ENCODE results near the gene ZNF710.
"Not testable (repeated sequence)": the region's sequence is repeated elsewhere in the genome, so short reads cannot be mapped to it uniquely, and the experiment has no call there.

ZNF710 gene

DNA sequence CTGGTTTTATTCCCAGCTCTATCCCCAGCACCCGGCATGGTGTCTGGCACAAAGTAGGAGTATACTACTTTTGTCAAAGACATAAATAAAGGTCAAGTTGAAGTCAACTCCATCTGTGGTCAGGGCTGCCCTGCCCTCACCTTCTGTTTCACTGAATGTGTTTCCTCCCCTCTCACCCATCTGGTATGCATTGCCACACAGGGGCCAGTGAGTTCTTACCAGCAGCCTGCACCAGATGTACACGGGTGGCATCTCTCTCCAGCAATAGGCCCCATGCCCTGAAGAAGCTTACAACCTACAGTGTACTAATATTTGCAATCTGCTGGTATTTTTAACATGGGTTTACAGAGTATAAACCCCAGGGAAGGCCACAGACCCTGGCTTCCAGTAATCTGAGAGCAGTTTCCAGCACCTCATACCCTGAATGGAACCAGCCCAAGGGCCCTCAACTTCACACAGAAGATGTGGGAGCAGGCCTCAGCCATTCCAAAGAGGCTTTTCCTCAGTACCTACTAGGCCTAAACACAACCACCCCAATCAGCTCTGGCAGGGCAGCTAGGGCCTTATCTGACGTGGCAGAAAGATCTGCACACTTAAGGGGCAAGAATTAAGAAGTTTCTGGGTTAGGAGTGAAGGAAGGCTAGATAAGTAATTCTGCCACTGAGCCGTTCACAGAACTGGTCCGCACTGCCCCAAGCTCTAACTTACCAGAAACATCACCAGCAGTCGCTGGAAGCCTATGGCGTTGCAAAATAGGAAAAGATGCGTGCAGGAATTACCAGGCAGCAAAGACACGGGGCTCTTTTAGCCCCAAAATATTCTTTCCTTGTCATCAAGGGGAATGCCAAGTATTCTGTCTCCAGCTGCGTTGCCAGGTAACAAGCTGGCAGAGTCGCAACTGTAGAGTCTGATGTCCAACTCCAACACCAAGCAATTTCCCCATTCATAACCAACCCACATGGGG, 99.0 kb downstream of the ZNF710 start:
- in situ Hi-C loops (cut with MboI; ENCODE audit: low sequenced_read_pairs) = loop anchor here (25.0 kb wide), 2 partner anchors 213 to 338 kb away; partner anchors contain the start of genes AP3S2 and MESP1

- in situ Hi-C loops (cut with MboI; ENCODE audit: low sequenced_read_pairs) = no loop called here
Observed at GRCh38 chr15:90101130-90101968, 100.2 kb downstream of the ZNF710 start.

DNA sequence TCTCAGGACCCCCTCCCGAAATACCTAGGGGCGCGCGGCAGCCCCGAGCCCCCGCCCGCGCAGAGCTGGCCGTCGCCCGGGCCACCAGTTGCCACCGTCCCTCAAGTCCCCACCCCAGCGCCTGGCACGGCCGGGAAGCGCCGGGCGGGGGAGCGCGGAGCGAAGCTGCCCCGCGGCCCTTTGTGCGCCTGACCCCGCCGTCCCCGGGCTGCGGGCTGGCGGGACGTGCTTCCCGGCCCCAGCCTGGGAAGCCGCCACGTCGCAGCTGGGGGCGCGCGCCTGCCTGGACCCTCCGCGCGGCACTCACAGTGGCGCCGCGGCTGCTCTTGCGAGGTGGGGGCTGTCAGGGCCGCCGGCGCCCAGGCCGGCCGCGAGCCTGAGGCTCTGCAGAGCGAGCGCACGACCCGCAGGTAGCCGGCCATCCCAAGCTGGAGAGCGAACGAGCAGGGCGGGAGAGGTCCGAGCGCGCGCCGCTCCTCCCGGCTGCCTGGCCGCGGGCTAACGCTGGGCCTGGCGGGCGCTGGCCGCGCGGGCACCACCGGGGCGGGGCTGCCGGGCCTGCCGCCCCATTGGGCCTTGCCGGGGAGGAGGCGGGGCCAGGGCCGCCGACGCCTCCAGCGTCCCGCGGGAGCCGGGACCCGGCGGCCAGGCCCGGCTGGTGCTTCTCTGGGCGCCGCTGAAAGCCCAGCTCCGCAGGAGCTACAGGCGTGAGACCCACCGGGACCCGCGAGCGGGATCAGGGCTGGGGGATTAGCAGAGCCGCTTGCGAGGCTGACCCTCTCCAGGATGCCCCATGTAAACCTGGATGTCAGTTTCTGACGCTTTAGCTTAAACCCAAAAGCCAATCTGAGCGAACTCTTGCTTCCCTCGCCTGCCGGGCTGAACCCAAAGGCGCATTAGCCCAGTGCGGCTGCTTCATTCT, 101.1 kb downstream of the ZNF710 start, which contains the start of gene IDH2:
IDH2 (minus strand) TSS at position 500 of the 922 bp plus-strand sequence; CDS start at position 422, 78 bp downstream.
- in situ Hi-C loops (cut with MboI; ENCODE audit: low sequenced_read_pairs) = no loop called here

DNA sequence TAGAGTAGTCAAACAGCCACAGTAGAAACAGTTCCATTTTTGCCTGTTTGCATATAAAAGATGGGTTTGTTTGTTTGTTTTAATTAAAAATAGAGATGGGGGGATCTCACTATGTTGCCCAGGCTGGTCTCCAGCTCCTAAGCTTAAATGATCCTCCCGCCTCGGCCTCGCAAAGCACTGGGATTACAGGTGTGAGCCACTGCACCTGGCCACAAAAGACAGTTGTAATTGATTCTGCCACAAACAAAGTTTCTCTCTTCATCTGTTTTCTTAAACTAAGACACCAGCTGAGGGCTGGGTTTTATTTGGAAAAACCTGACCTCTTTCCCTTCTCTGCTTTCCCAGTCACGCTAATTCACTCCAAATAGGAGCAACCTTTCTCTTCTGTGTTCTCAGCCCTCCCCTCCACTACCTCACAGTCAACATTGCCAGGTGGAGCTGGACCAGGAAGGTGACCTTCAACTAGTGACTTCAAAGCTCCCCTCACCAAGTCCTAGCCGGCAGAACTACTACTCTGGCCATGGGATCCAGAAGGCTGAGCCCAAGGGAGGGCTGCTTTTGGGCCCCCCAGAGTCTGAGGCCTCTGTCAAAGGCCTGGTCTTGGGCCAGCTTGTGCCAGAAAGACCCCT, 102.7 kb downstream of the ZNF710 start:
- in situ Hi-C loops (cut with MboI; ENCODE audit: low sequenced_read_pairs) = no loop called here

GRCh38 chr15:90104551-90104950, 103.4 kb downstream of the ZNF710 start:
- in situ Hi-C loops (cut with MboI; ENCODE audit: low sequenced_read_pairs) = no loop called here

DNA sequence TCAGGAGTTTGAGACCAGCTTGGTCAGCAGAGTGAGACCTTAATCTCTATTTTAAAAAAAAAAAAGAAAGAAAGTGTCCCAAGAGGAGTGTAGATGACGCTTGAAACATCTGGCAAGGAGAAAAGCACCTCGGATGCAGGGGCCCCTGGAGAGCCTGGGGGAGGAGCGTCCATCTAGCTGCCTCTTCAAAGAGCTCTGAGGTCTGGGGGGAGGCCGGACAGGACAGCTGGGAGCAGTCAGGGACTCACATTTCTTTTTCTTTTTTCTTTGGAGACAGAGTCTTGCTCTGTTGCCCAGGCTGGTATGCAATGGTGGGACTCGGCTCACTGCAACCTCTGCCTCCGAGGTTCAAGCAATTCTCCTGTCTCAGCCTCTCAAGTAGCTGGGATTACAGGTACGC, 104.4 kb downstream of the ZNF710 start:
- in situ Hi-C loops (cut with MboI; ENCODE audit: low sequenced_read_pairs) = no loop called here

DNA sequence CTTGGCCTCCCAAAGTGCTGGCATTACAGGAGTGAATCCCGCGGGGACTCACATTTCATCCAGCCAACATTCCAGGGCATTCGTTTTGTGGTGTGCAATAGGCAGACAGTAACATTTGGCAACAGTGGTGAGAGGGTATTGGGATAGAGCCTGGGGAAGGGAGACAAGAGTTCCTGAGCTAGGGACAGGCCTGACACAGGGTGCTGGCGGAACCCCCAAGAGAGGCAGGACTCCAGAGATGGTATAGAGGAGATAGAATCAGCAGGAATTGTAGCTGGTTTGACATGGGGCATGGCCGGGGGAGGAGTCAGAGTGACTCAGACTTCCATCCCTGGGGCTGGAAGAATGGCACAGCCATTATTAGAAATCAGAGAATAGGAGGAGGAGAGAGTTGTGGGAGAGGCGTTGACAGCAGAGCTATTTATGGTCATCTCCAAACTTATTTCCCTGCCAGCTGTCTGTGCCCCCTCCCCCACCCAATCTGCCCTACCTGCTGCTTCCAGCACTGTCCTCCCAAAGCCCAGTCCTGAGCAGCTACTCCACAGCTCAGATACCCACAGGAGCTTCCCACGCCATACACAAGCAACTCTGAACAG, 105.5 kb downstream of the ZNF710 start:
- in situ Hi-C loops (cut with MboI; ENCODE audit: low sequenced_read_pairs) = no loop called here

DNA sequence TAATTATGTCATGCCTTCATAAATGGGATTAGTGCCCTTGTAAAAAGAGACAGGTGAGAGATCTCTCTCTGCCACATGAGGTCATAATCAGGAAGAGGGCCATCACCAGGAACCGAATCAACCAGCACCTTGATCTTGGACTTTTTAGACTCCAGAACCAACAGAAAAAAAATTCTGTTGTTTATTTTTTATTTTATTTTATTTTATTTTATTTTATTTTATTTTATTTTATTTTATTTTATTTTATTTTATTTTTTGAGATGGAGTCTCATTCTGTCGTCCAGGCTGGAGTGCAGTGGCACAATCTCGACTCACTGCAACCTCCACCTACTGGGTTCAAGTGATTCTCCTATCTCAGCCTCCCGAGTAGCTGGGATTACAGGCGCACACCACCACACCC, 106.9 kb downstream of the ZNF710 start:
- in situ Hi-C loops (cut with MboI; ENCODE audit: low sequenced_read_pairs) = not testable (repeated sequence)

DNA sequence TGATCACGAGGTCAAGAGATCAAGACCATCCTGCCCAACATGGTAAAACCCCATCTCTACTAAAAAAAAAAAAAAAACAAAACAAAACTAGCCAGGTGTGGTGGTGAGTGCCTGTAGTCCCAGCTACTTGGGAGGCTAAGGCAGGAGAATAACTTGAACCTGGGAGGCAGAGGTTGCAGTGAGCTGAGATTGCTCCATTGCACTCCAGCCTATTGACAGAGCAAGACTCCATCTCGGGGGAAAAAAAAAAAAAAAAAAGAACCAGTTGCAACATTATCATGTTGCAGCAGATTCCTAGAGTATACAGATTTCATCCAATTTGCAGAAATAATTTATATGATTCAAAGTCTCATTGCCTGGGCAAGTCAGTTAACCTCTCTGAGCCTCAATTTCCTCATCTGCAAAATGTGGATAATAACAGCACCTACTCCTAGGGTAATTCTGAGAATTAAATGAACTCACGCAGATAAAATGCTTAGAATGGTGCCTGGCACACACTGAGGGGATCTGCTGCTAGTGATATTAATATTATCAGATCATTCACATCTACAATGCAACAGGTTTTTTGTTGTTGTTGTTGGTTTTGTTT, 108.1 kb downstream of the ZNF710 start:
- in situ Hi-C loops (cut with MboI; ENCODE audit: low sequenced_read_pairs) = not testable (repeated sequence)

DNA sequence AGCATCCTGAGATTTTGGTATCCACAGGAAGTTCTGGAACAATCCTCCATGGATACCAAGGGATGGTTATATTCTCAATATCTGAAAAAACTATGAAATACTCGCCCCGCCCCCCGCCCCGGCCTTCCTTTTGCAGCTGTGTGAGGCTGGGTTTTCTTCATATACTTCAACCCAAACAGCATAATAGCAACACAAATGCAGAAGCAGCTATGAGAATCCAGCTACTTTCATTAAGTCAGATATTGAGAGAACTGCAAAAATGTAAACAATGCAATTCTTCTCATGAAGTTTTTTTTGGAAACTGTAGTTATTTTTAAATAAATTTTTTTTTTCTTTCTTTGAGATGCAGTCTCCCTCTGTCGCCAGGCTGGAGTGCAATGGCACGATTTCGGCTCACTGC, 112.0 kb downstream of the ZNF710 start:
- in situ Hi-C loops (cut with MboI; ENCODE audit: low sequenced_read_pairs) = no loop called here

DNA sequence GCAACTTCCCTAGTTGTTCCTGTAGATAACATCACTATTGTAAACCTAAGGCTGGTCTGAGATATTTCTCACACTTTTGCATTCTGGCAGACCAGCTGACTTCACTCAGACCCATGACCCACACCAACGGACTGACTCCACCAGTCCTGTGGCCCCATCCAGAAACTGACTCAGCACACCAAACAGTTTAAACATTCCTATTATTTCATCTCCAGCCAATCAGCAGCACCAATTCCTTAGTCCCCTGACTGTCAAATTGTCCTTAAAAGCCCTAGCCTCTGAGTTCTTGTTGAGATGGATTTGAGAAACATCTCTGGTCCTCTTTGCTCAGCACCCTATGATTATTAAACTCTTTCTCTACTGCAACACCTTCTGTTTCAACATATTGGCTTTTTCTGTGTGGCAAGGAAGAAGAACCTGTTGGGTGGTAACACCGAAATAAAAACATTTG, 113.4 kb downstream of the ZNF710 start:
- in situ Hi-C loops (cut with MboI; ENCODE audit: low sequenced_read_pairs) = no loop called here

GRCh38 chr15:90115783-90116182, 114.7 kb downstream of the ZNF710 start:
- in situ Hi-C loops (cut with MboI; ENCODE audit: low sequenced_read_pairs) = no loop called here

DNA sequence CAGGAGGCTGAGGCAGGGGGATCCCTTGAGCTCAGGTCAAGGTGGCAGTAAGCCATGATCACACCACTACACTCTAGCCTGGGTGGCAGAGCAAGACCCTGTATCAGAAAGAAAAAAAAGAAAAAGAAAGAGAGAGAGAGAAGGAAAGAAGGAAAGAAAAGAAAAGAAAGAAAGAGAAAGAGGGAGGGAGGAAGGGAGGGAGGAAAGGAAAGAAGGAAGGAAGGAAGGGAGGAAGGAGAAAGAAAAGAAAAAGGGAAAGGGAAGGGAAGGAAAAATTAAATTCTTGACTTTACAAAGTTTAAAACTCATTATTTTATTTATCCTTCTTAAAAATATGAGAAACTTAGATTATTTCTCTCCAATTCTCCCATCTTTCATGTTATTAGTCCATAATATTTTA, 118.2 kb downstream of the ZNF710 start:
- in situ Hi-C loops (cut with MboI; ENCODE audit: low sequenced_read_pairs) = no loop called here

DNA sequence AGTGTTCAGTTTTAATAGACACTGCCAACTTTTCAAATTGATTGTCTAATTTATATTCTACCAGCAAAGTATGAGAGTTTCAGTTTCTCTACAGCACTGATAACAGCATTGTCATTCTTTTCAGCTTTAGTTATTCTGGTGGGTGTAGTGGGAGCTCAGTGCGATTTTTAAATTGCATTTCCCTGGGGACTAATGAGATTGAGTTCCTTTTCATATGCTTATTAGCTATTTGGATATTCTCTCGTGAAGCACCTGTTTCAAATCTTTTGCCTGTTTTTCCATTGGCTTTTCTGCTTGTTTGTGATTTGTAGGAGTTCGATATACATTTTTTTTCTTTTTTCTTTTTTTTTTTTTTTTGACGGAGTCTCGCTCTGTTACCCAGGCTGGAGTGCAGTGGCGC, 120.0 kb downstream of the ZNF710 start:
- in situ Hi-C loops (cut with MboI; ENCODE audit: low sequenced_read_pairs) = no loop called here

- in situ Hi-C loops (cut with MboI; ENCODE audit: low sequenced_read_pairs) = no loop called here
Observed at GRCh38 chr15:90124507-90124906, 123.4 kb downstream of the ZNF710 start.

- in situ Hi-C loops (cut with MboI; ENCODE audit: low sequenced_read_pairs) = no loop called here
Observed at GRCh38 chr15:90126022-90126421, 124.9 kb downstream of the ZNF710 start.

GRCh38 chr15:90126596-90127435, 125.7 kb downstream of the ZNF710 start:
- in situ Hi-C loops (cut with MboI; ENCODE audit: low sequenced_read_pairs) = no loop called here

- in situ Hi-C loops (cut with MboI; ENCODE audit: low sequenced_read_pairs) = no loop called here
Observed at GRCh38 chr15:90130291-90130690, 129.2 kb downstream of the ZNF710 start.

Data from HL-60/S4 treated with phorbol 12-myristate 13-acetate at 8.2 ng/mL for 4 days and 3 days (cell line).